Thymus (tissue), 14 donors: ENCODE measurements around the gene TBXT. TPM values are rescaled to one million over a fixed set of nuclear protein-coding genes. Genes with fewer than 3 reads are reported as not detected.
A peak's percentile ranks its signal among the peaks of the same experiment; 100 is the strongest.

Experiments
- DNase-seq, 9 donors: peaks; one replicate each; pipeline ENCODE4 v3.0.0-alpha.2; 2013; ENCODE audit warnings: low spot score in 9 of 9, low read depth in 6 of 9, missing footprints in 1 of 9
- H3K27ac ChIP-seq, 2 donors: one replicate each; pipeline ENCODE4 v1.5.1; 2013; ENCODE audit warnings: control low read depth in 1 of 2, low read depth in 1 of 2, low read length in 1 of 2, mild to moderate bottlenecking in 1 of 2, moderate library complexity in 1 of 2
- H3K27me3 ChIP-seq, 2 donors: one replicate each; pipeline ENCODE4 v1.5.1; 2013; ENCODE audit warnings: low read length in 1 of 2; ENCODE audit not compliant: control insufficient read depth in 2 of 2, insufficient read depth in 1 of 2
- H3K36me3 ChIP-seq, 2 donors: one replicate each; pipeline ENCODE4 v1.5.1; 2013; ENCODE audit warnings: low read length in 1 of 2, mild to moderate bottlenecking in 1 of 2, moderate library complexity in 1 of 2; ENCODE audit not compliant: control insufficient read depth in 2 of 2, insufficient read depth in 2 of 2
- H3K4me1 ChIP-seq, 2 donors: one replicate each; pipeline ENCODE4 v1.5.1; 2013; ENCODE audit warnings: low read length in 2 of 2; ENCODE audit not compliant: control insufficient read depth in 2 of 2, insufficient read depth in 2 of 2
- H3K4me3 ChIP-seq, 2 donors: one replicate each; pipeline ENCODE4 v1.5.1; 2013; ENCODE audit warnings: low read length in 2 of 2, control low read depth in 1 of 2, mild to moderate bottlenecking in 1 of 2
- H3K9me3 ChIP-seq, 2 donors: one replicate each; pipeline ENCODE4 v1.5.1; 2013; ENCODE audit warnings: low read length in 1 of 2, mild to moderate bottlenecking in 1 of 2; ENCODE audit not compliant: control insufficient read depth in 2 of 2, insufficient read depth in 1 of 2
- WGBS: extraction: QIAGEN DNeasy Blood & Tissue Kit; methylation state at CpG from one replicate; pipeline ENCODE4 v1.1.7; 2013; 5-methylcytosine and 5-hydroxymethylcytosine counted together
- long read RNA-seq, 10 donors: transcript quantifications; one replicate each; lab custom pipeline, GENCODE V29; 2026
- polyA plus RNA-seq: library from polyadenylated mRNA; stranded (reverse); fragments of 200-250 nt; gene quantifications from one replicate; pipeline ENCODE4 v1.2.3, GENCODE V29; 2013
- total RNA-seq: library from RNA; stranded (reverse); fragments of 120-200 nt; gene quantifications from one replicate; pipeline ENCODE4 v1.2.4, GENCODE V29; 2013
- donor health status: healthy.

TBXT gene
- total RNA-seq (not detected), polyA plus RNA-seq (0.02 TPM)
- long read RNA-seq, donor 1, result 0 reads
- long read RNA-seq, donor 2, result 0 reads
- long read RNA-seq, donor 3, result 0 reads
- long read RNA-seq, donor 4, result 0 reads
- long read RNA-seq, donor 5, result 0 reads
- long read RNA-seq, donor 6, result 0 reads
- long read RNA-seq, donor 7, result 0 reads
- long read RNA-seq, donor 8, result 0 reads
- long read RNA-seq, donor 9, result 0 reads
- long read RNA-seq, donor 10, result 0 reads

DNA sequence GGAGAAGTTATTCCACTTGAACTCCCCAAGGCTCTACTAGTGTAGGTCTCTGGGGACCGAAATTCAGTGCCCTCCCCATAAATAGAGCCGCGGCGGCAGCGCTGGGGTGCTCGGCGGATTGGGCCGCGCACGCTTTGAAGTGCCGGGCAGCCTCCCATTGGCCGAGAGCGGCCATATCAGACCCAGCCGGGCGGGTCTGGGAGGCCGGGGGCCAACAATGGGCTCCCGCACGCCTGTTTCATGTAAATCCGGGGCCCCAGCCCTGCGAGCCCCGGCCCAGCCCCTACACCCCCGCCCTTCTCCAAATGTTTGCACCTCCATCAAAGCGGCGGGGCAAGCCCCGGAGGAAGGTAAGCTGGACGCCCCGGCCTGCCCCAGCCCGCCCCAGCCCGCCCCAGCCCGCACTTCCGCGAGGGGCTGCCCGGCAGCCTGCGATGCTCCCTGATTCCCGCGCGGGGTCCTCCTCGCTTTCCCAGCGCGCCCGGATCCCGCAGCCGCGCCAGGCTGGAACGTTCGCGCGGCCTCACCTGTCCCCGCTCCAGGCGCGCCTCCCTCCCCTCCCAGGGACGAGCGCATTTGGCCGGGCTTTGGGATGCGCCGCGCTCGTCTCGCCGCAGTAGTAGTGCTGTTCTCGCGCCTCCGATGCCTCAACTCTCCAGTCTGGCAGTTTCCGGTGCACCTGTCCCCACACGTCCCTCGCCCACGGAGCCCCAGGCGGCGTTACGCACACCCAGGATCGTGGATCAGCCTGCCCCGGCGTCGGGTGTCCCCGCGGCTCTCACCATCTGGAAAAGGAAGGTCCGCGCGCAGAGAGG lies at the start of gene TBXT:
Gene TBXT, minus strand, starts transcription at position 51 of the 815 bp plus-strand sequence. CDS start 260 bp downstream, outside the sequence.
- Histone ChIP-seq H3K27me3 (peaks cover 77 to 98% of the 10 kb centered on the region in 2 donors), H3K36me3 (no peaks in the 10 kb centered on the region), H3K4me3 (peak within 1 kb of the TSS in 1 of 2 donors; percentile 33), H3K27ac (no peak within 1 kb of the TSS), H3K9me3 (peaks cover 0 to 3% of the 10 kb centered on the region in 2 donors), H3K4me1 (peaks cover 8 to 25% of the 10 kb centered on the region in 2 donors)
- peak in 2 of 9 donors; percentile 8 to 38 for DNase-seq
- WGBS, result 2% methylated on average over 79 of the region's 79 CpGs

GRCh38 chr6:166207284-166207561 lies 39.6 kb upstream of the TBXT start:
- Histone ChIP-seq H3K9me3 (peaks cover 0 to 2% of the 10 kb centered on the region in 2 donors), H3K4me1 (peaks cover 13 to 24% of the 10 kb centered on the region in 2 donors), H3K27me3 (no peaks in the 10 kb centered on the region), H3K4me3 (no peak overlapping the region), H3K36me3 (no peaks in the 10 kb centered on the region), H3K27ac (peak overlapping the region in 1 of 2 donors; percentile 66)
- DNase-seq, result no peak
- 5% methylated on average over 3 of the region's 3 CpGs for WGBS

DNA sequence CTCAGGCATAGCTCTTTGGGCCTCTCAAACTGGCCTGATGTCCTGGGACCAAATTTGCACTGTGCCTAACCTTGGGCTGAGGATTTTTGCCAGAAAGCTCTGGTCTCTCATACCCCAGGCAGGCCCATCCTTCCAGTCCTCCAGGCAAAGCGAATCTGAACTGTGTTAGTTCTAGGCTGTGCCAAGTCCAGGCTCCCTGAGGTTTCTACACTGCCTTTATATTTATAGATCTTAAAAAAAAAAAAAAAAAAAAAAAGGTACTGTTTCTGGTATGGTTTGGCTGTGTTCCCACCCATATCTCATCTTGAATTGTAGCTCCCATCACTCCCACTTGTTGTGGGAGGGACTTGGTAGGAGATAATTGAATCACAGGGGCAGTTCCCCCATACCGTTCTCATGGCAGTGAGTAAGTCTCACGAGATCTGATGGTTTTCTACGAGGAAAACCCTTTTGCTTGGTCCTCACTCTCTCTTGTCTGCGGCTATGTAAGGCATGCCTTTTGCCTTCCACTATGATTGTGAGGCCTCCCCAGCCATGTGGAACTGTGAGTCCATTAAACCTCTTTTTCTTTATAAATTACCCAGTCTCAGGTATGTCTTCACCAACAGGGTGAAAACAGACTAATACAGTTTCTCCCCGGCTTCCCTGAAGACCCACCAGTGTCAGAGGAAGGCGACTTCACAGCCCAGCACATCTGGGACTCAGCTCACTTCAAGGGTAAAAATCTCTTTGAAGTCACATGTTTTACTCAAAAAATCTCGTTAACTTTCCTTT lies 39.0 kb upstream of the TBXT start:
- DNase-seq, result peak in 8 of 9 donors; percentile 34 to 86 (median 52)
- Histone ChIP-seq H3K9me3 (peaks cover 0 to 2% of the 10 kb centered on the region in 2 donors), H3K4me1 (peaks cover 13 to 24% of the 10 kb centered on the region in 2 donors), H3K27me3 (no peaks in the 10 kb centered on the region), H3K4me3 (no peak overlapping the region), H3K36me3 (no peaks in the 10 kb centered on the region), H3K27ac (peak overlapping the region in 1 of 2 donors; percentile 66)
- WGBS, result 46% methylated on average over 8 of the region's 8 CpGs

DNA sequence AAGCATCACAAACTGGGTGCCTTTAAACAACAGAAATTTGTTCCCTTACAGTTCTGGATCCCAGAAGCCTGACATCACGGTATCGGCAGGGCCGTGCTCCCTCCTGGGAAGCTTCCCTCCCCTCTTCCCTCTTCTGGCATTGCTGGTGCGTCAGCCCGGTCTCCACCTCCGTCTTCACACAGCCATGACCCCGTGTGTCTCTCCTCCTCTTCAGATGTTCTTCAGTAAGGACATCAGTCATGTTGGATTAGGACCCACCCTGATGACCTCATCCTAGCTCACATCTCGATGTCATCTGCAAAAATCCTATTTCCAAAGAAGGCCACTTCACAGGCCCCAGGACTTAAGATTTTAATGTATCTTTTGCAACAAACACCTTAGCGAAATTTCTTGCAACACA lies 38.4 kb upstream of the TBXT start:
- Histone ChIP-seq H3K36me3 (no peaks in the 10 kb centered on the region), H3K4me3 (no peak overlapping the region), H3K9me3 (peaks cover 0 to 2% of the 10 kb centered on the region in 2 donors), H3K27me3 (no peaks in the 10 kb centered on the region), H3K27ac (peak overlapping the region in 1 of 2 donors; percentile 66), H3K4me1 (peaks cover 13 to 24% of the 10 kb centered on the region in 2 donors)
- WGBS, result 95% methylated on average over 9 of the region's 9 CpGs
- DNase-seq, result no peak

GRCh38 chr6:166204852-166205650 lies 37.4 kb upstream of the TBXT start:
- Histone ChIP-seq H3K27ac (no peak overlapping the region), H3K36me3 (no peaks in the 10 kb centered on the region), H3K4me3 (no peak overlapping the region), H3K4me1 (peaks cover 13 to 24% of the 10 kb centered on the region in 2 donors), H3K9me3 (peaks cover 0 to 2% of the 10 kb centered on the region in 2 donors), H3K27me3 (no peaks in the 10 kb centered on the region)
- 95% methylated on average over 17 of the region's 17 CpGs for WGBS
- DNase-seq, result no peak

DNA sequence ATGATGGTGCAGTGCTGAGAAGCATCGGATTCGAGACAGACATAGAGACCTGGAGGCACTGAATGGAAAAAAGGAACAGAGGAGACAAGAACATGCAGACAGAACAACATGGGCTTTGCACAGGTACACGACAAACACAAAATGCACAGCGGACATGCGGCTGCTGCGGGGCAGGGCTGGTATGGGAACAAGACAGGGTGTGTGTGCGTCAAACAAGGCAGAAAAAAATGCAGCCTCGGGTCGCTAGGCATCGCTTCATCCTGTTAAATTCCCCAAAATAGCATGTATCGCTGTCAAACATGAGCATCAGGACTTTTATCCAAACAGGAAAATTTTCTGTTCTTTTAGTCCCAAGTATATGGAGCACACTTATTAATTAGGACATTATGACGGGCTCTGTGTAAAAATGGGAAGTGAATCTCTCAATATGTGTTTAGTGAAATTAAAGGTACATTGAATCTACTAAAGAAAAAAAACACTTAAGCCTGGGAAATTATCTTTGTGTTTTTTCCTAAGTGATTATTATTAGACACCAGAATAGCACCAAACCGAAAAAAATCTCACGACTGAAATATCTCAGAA lies 36.1 kb upstream of the TBXT start:
- WGBS, result 92% methylated on average over 14 of the region's 14 CpGs
- H3K4me1 ChIP-seq, result peaks cover 13 to 24% of the 10 kb centered on the region in 2 donors
- no peaks in the 10 kb centered on the region for H3K36me3 ChIP-seq
- H3K4me3 ChIP-seq, result no peak overlapping the region
- H3K27me3 ChIP-seq, result no peaks in the 10 kb centered on the region
- no peak overlapping the region for H3K27ac ChIP-seq
- H3K9me3 ChIP-seq, result peaks cover 0 to 2% of the 10 kb centered on the region in 2 donors
- no peak for DNase-seq

GRCh38 chr6:166203003-166203640 lies 35.5 kb upstream of the TBXT start:
- H3K36me3 ChIP-seq, result no peaks in the 10 kb centered on the region
- H3K9me3 ChIP-seq, result peaks cover 0 to 2% of the 10 kb centered on the region in 2 donors
- 96% methylated on average over 9 of the region's 9 CpGs for WGBS
- H3K4me3 ChIP-seq, result no peak overlapping the region
- H3K27ac ChIP-seq, result no peak overlapping the region
- DNase-seq, result no peak
- peaks cover 13 to 24% of the 10 kb centered on the region in 2 donors for H3K4me1 ChIP-seq
- H3K27me3 ChIP-seq, result no peaks in the 10 kb centered on the region

- 93% methylated on average over 9 of the region's 9 CpGs for WGBS
- Histone ChIP-seq H3K36me3 (no peaks in the 10 kb centered on the region), H3K27me3 (no peaks in the 10 kb centered on the region), H3K9me3 (peaks cover 0 to 2% of the 10 kb centered on the region in 2 donors), H3K4me3 (no peak overlapping the region), H3K27ac (no peak overlapping the region), H3K4me1 (peaks cover 9 to 17% of the 10 kb centered on the region in 2 donors)
- DNase-seq, result no peak
Observed at GRCh38 chr6:166202321-166202733, 34.7 kb upstream of the TBXT start.
